K562 (cell line): ENCODE results near the gene CAST.

ENCODE experiments used
- FIP1L1 ChIP-seq: fragments of 200-400 bp; formaldehyde crosslinking; IDR thresholded peaks from 2 replicates; pipeline ENCODE4 v1.6.1; 2018; ENCODE audit warnings: mild to moderate bottlenecking, low read depth, low read length; ENCODE audit not compliant: poor library complexity, severe bottlenecking
- FOXM1 ChIP-seq, 2 experiments: fragments of 450-650 bp in 1 of 2; sonication (generic) in 1 of 2; formaldehyde crosslinking in 1 of 2; IDR thresholded peaks; 2 replicates each; pipeline versions ENCODE4 v1.6.1 to v1.9.0; 2017 to 2022; ENCODE audit warnings: low read depth in 2 of 2, mild to moderate bottlenecking in 2 of 2, missing genetic modification reagents in 1 of 2, moderate library complexity in 1 of 2
- KLF13 ChIP-seq: fragments of 450-650 bp; IDR thresholded peaks from 2 replicates; pipeline ENCODE4 v1.6.1; 2016; ENCODE audit warnings: missing genetic modification characterization, low read depth, mild to moderate bottlenecking, missing compliant biosample characterization, moderate library complexity, borderline replicate concordance
- MYBL2 ChIP-seq, 2 experiments: fragments of 450-650 bp in 1 of 2; sonication (generic) in 1 of 2; formaldehyde crosslinking in 1 of 2; IDR thresholded peaks; 2 replicates each; pipeline versions ENCODE4 v1.6.1 to v1.8.1; 2017 to 2022; ENCODE audit warnings: borderline replicate concordance in 1 of 2, inconsistent platforms in 1 of 2, low read depth in 1 of 2, mild to moderate bottlenecking in 1 of 2, missing genetic modification reagents in 1 of 2, moderate library complexity in 1 of 2
- NELFE ChIP-seq: IDR thresholded peaks from 2 replicates; pipeline ENCODE4 v1.6.1; 2011; ENCODE audit warnings: mild to moderate bottlenecking; ENCODE audit not compliant: insufficient read depth, insufficient read length
- RAD51 ChIP-seq: fragments of 450-650 bp; IDR thresholded peaks from 2 replicates; pipeline ENCODE4 v1.7.1; 2016; ENCODE audit warnings: low read depth, mild to moderate bottlenecking, borderline replicate concordance
- RNF2 ChIP-seq: sonication (generic); IDR thresholded peaks from 2 replicates; pipeline ENCODE4 v1.6.1; 2016
- STAT5A ChIP-seq: IDR thresholded peaks from 2 replicates; pipeline ENCODE4 v1.6.1; 2012; ENCODE audit warnings: low read length, inconsistent platforms, borderline replicate concordance
- ZNF224 ChIP-seq: sonication (generic); formaldehyde crosslinking; IDR thresholded peaks from 2 replicates; pipeline ENCODE4 v1.8.0; 2022; ENCODE audit warnings: mild to moderate bottlenecking, missing genetic modification reagents

DNA sequence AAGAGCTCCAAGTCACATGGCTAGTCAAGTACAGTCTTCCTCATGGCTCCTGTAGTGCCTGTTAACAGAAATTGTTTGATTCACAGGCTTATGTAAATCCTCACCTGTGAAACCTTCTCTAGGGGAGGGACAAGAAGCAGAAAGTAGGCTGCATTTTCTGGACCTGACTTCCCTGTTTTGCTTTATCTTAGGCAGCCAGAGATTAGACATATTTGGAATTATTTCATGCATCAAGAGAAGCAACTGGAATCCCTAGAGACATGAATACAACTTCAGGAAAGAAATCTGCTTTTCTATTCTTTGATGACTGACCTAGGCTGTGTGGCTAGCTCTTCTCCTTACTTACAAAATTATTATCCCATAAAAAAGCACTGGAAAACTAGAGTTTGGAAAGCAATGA, 52.3 kb downstream of the CAST start:
- TF ChIP-seq FIP1L1 = no peak
- TF ChIP-seq MYBL2 (IDR thresholded peaks at IDR 0.05; ENCODE audit: low read depth) = no peak
- no peak for TF ChIP-seq MYBL2 (CRISPR knock-in tag; IDR thresholded peaks at IDR 0.05; ENCODE audit: borderline replicate concordance)
- TF ChIP-seq RNF2 = no peak
- no peak for TF ChIP-seq RAD51
- TF ChIP-seq FOXM1 (IDR thresholded peaks at IDR 0.05; ENCODE audit: low read depth) = no peak
- no peak for TF ChIP-seq FOXM1 (CRISPR knock-in tag; IDR thresholded peaks at IDR 0.05; ENCODE audit: low read depth)
- TF ChIP-seq ZNF224 (CRISPR knock-in tag) = no peak
- no peak for TF ChIP-seq NELFE
- TF ChIP-seq KLF13 (tag) = no peak
- TF ChIP-seq STAT5A = no peak
